PC-9 (cell line): ENCODE results near the gene GPR25.

Experiments
- EZH2 ChIP-seq: fragments of 200-600 bp; sonication (generic); IDR thresholded peaks from 2 replicates; pipeline ENCODE4 v1.8.0; 2017; ENCODE audit warnings: antibody characterized with exemption, low read depth
- TF ChIP-seq, protein P1 (sequence below): fragments of 200-600 bp; sonication (generic); conservative IDR thresholded peaks from 2 replicates; pipeline ENCODE4 v1.6.1; 2017; ENCODE audit warnings: mixed run types, antibody characterized with exemption, mild to moderate bottlenecking, moderate library complexity

DNA sequence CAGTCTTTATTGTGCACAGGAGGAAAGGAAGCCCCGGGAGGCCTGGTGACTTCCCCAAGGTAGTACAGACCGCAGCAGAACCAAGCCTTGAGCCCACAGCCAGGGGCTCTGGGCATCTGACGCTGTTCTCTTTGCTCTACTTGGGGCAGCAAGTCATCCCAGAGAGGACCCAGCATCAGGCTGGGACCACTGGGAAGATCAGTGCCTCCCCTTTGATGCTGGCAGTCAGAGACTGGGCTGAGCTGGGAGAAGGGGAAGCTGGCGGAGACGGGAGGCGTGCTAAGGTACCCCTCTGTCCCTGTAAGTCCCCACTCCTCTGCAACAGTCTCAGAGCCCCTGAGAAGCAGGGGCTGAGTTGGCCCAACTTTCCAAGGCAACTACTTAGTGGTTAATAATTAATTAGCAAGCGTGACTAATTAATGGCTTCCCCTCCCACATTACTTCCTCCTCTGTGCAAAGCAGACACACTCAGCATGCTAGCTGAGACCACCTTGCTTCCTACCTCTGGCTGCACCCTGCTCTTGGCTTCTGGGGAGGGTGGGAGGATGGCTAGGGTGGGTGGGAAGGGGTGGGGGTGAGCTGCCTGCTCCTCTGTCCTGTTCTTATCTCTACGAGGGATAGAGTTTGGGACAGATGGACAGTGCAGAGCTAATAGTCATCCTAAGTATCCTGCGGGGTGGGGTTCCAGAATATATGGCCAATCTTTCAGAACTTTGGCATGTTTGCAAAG, 23.2 kb downstream of the GPR25 start:
- TF ChIP-seq EZH2 = no peak
- TF ChIP-seq, protein P1, sequence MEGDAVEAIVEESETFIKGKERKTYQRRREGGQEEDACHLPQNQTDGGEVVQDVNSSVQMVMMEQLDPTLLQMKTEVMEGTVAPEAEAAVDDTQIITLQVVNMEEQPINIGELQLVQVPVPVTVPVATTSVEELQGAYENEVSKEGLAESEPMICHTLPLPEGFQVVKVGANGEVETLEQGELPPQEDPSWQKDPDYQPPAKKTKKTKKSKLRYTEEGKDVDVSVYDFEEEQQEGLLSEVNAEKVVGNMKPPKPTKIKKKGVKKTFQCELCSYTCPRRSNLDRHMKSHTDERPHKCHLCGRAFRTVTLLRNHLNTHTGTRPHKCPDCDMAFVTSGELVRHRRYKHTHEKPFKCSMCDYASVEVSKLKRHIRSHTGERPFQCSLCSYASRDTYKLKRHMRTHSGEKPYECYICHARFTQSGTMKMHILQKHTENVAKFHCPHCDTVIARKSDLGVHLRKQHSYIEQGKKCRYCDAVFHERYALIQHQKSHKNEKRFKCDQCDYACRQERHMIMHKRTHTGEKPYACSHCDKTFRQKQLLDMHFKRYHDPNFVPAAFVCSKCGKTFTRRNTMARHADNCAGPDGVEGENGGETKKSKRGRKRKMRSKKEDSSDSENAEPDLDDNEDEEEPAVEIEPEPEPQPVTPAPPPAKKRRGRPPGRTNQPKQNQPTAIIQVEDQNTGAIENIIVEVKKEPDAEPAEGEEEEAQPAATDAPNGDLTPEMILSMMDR = no peak
